Hepatocyte (in vitro differentiated cells): ENCODE data around the gene HOXB7. TPM values are rescaled to one million over a fixed set of nuclear protein-coding genes. Genes with fewer than 3 reads are reported as not detected.

Experiments
- DNase-seq: peaks from one replicate; pipeline ENCODE4 v3.0.0-alpha.2; 2016; ENCODE audit warnings: low spot score
- H2AFZ ChIP-seq: fragments of 200-600 bp; sonication (generic); 2 replicates; pipeline ENCODE4 v1.6.0; 2016; ENCODE audit warnings: antibody characterized with exemption, mild to moderate bottlenecking
- H3K27ac ChIP-seq: fragments of 200-600 bp; sonication (generic); 2 replicates; pipeline ENCODE4 v1.5.1; 2016; ENCODE audit warnings: mild to moderate bottlenecking
- H3K27me3 ChIP-seq: fragments of 200-600 bp; sonication (generic); 2 replicates; pipeline ENCODE4 v1.6.1; 2016
- H3K36me3 ChIP-seq: fragments of 200-600 bp; sonication (generic); replicated peaks from 2 replicates; pipeline ENCODE4 v1.5.1; 2016; ENCODE audit warnings: low read depth; ENCODE audit not compliant: insufficient read depth
- H3K4me1 ChIP-seq: fragments of 200-600 bp; sonication (generic); 2 replicates; pipeline ENCODE4 v1.5.1; 2016; ENCODE audit warnings: mild to moderate bottlenecking, moderate library complexity; ENCODE audit not compliant: insufficient read depth
- H3K4me2 ChIP-seq: fragments of 200-600 bp; sonication (generic); 2 replicates; pipeline ENCODE4 v1.6.0; 2016
- H3K4me3 ChIP-seq: fragments of 200-600 bp; sonication (generic); 2 replicates; pipeline ENCODE4 v1.5.1; 2016; ENCODE audit warnings: mild to moderate bottlenecking
- H3K79me2 ChIP-seq: fragments of 200-600 bp; sonication (generic); 2 replicates; pipeline ENCODE4 v1.6.0; 2017; ENCODE audit warnings: mild to moderate bottlenecking
- H3K9me2 ChIP-seq: fragments of 200-600 bp; sonication (generic); replicated peaks from 2 replicates; pipeline ENCODE4 v1.6.0; 2017; ENCODE audit warnings: mild to moderate bottlenecking; ENCODE audit not compliant: insufficient read depth
- H3K9me3 ChIP-seq: fragments of 200-600 bp; sonication (generic); 2 replicates; pipeline ENCODE4 v1.5.1; 2016; ENCODE audit warnings: low read depth, mild to moderate bottlenecking
- H4K20me1 ChIP-seq: fragments of 200-600 bp; sonication (generic); 2 replicates; pipeline ENCODE4 v1.6.0; 2016; ENCODE audit warnings: mild to moderate bottlenecking; ENCODE audit not compliant: insufficient read depth, poor library complexity, severe bottlenecking
- EZH2 ChIP-seq: fragments of 200-600 bp; sonication (generic); IDR thresholded peaks from 2 replicates; pipeline ENCODE4 v1.6.1; 2016; ENCODE audit warnings: antibody characterized with exemption, mild to moderate bottlenecking, borderline replicate concordance
- EZH2phosphoT487 ChIP-seq: fragments of 200-600 bp; sonication (generic); IDR thresholded peaks from one replicate; pipeline ENCODE4 v1.6.1; 2018; ENCODE audit warnings: antibody characterized with exemption, mild to moderate bottlenecking, low read depth, moderate library complexity; ENCODE audit not compliant: unreplicated experiment, severe bottlenecking
- WGBS: methylation state at CpG from one replicate; pipeline ENCODE4 v1.1.6; 2016; ENCODE audit warnings: low lambda C conversion rate; ENCODE audit errors: missing lambda C conversion rate; 5-methylcytosine and 5-hydroxymethylcytosine counted together
- polyA plus RNA-seq: library from polyadenylated mRNA; unstranded; fragments of >200 nt; fragmentation: Nextera tagmentation; extraction: Ambion mirVana; gene quantifications from 2 replicates; pipeline ENCODE4 v1.2.1, GENCODE V29; 2016
- total RNA-seq: library from RNA; depleted of rRNA; stranded (reverse); fragments of >200 nt; gene quantifications from 2 replicates; pipeline ENCODE4 v1.2.3, GENCODE V29; 2014
- TF ChIP-seq, protein P1 (sequence below): fragments of 200-600 bp; sonication (generic); IDR thresholded peaks from 2 replicates; pipeline ENCODE4 v1.5.1; 2016; ENCODE audit warnings: antibody characterized with exemption, mild to moderate bottlenecking; ENCODE audit not compliant: poor library complexity

The HOXB7 gene
- total and polyA plus RNA-seq, 2 experiments from 2014 or later, result 4.1 to 13.7 TPM

DNA sequence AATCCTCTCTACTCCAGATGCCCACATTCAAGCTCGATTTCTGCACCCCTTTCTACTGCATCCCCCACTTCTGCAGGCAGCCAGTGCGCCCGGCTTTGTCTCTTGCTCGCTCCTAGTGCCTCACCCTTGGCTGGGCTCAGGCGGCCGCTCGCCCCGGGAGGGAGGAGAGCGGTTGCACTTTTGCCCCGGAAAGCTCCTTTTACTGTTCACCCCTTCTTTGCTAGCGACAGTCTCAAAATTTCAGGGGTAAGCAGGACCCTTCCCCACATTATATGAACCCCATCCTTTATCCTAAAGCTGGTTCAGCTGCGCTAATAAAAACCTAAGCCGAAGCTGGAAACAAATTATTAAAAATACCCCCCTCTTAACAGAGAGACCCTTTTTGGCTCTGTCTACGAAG, 18.2 kb downstream of the HOXB7 start:
- Histone ChIP-seq H3K79me2 (no peaks in the 10 kb centered on the region), H3K4me3 (no peak overlapping the region), H3K9me2 (no peaks in the 10 kb centered on the region), H4K20me1 (no peaks in the 10 kb centered on the region), H3K27me3 (peaks cover 94% of the 10 kb centered on the region), H3K4me1 (no peaks in the 10 kb centered on the region), H3K27ac (peak overlapping the region; percentile 57), H2AFZ (no peak overlapping the region), H3K4me2 (peak overlapping the region; percentile 92), H3K36me3 (no peaks in the 10 kb centered on the region), H3K9me3 (no peaks in the 10 kb centered on the region)
- 17% methylated on average over 13 of the region's 14 CpGs for WGBS
- TF ChIP-seq EZH2phosphoT487, result peak; percentile 26
- peak; percentile 34 for TF ChIP-seq EZH2
- TF ChIP-seq, protein P1, sequence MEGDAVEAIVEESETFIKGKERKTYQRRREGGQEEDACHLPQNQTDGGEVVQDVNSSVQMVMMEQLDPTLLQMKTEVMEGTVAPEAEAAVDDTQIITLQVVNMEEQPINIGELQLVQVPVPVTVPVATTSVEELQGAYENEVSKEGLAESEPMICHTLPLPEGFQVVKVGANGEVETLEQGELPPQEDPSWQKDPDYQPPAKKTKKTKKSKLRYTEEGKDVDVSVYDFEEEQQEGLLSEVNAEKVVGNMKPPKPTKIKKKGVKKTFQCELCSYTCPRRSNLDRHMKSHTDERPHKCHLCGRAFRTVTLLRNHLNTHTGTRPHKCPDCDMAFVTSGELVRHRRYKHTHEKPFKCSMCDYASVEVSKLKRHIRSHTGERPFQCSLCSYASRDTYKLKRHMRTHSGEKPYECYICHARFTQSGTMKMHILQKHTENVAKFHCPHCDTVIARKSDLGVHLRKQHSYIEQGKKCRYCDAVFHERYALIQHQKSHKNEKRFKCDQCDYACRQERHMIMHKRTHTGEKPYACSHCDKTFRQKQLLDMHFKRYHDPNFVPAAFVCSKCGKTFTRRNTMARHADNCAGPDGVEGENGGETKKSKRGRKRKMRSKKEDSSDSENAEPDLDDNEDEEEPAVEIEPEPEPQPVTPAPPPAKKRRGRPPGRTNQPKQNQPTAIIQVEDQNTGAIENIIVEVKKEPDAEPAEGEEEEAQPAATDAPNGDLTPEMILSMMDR, result no peak
- no peak for DNase-seq

GRCh38 chr17:48592057-48592514, 18.7 kb downstream of the HOXB7 start:
- TF ChIP-seq, protein P1, result no peak
- TF ChIP-seq EZH2phosphoT487 (no peak), EZH2 (peak; percentile 1)
- H3K9me3 ChIP-seq, result no peaks in the 10 kb centered on the region
- H3K79me2 ChIP-seq, result peaks cover 3% of the 10 kb centered on the region
- no peak for DNase-seq
- no peaks in the 10 kb centered on the region for H4K20me1 ChIP-seq
- H3K27ac ChIP-seq, result no peak overlapping the region
- no peak overlapping the region for H2AFZ ChIP-seq
- H3K36me3 ChIP-seq, result no peaks in the 10 kb centered on the region
- H3K4me1 ChIP-seq, result no peaks in the 10 kb centered on the region
- 16% methylated on average over 32 of the region's 33 CpGs for WGBS
- H3K27me3 ChIP-seq, result peaks cover 94% of the 10 kb centered on the region
- no peak overlapping the region for H3K4me3 ChIP-seq
- peak overlapping the region; percentile 92 for H3K4me2 ChIP-seq
- H3K9me2 ChIP-seq, result no peaks in the 10 kb centered on the region

DNA sequence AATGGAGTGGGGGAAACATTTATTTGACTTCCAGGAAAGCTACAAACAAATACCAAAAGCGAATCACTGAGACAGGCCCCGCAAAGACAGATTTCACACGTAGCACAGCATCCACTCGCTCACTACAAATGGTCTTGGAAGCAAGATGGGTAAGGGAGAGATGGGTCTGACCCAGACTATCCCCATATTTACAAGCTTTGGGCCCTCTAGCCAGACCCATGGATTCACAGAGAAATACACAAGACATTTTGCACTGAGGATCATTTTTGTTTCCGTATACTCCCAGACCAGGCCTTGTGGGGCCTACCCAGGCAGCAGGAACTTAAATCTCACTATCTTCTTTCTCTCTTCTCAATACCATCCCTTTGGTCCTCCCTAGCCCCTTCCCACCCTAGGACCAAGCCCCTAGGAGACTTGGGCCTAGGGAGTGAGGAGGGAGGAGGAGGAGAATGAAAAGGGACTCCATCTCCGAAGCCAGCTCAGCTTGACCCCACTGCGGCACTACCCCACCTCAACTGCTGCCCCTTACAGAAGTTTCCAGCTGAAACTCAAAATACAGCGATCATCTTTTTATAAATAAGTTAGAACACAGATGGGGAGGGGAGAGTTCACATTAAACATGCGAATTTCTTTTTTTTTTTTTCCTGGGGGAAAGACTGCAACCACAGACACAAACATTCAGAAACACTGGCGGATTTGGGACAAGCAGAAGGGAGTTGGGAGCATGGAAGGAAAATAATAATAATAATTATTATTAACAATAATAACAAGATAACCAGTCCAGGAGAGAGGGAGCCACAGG, 19.4 kb downstream of the HOXB7 start:
- Histone ChIP-seq H3K27ac (peak overlapping the region; percentile 37), H4K20me1 (no peaks in the 10 kb centered on the region), H3K27me3 (peaks cover 94% of the 10 kb centered on the region), H3K9me2 (no peaks in the 10 kb centered on the region), H3K9me3 (no peaks in the 10 kb centered on the region), H3K4me3 (no peak overlapping the region), H2AFZ (no peak overlapping the region), H3K4me2 (peak overlapping the region; percentile 92), H3K79me2 (peaks cover 9% of the 10 kb centered on the region), H3K36me3 (no peaks in the 10 kb centered on the region), H3K4me1 (no peaks in the 10 kb centered on the region)
- DNase-seq, result no peak
- TF ChIP-seq EZH2phosphoT487 (no peak), EZH2 (no peak)
- TF ChIP-seq, protein P1, result no peak
- WGBS, result 83% methylated on average over 10 of the region's 10 CpGs
